H1 (cell line): ENCODE measurements around the gene LDLRAD3. TPM values are rescaled to one million over a fixed set of nuclear protein-coding genes. Genes with fewer than 3 reads are reported as not detected.

ENCODE experiments used
- CTCF ChIA-PET: fragments of 300-600 bp; sonication (Branson Sonifier 250); formaldehyde crosslinking; loops from one replicate; lab custom pipeline; 2021; ENCODE audit not compliant: partially characterized antibody; lab: Charles Lee
- POLR2A ChIA-PET: fragments of 300-600 bp; sonication (Branson Sonifier 250); formaldehyde crosslinking; loops from one replicate; lab custom pipeline; 2021; ENCODE audit warnings: inconsistent platforms; ENCODE audit not compliant: partially characterized antibody; lab: Charles Lee
- DNase-seq, 2 experiments: peaks; one replicate each; pipeline versions ENCODE4 v3.0.0 to v3.0.0-alpha.2; 2010 to 2022; ENCODE audit warnings: low spot score in 2 of 2, low read depth in 1 of 2, mixed read lengths in 1 of 2
- FAIRE-seq: peaks from 2 replicates; lab custom pipeline; 2011; peaks lifted over from hg19 to GRCh38; lab: Jason Lieb, UNC
- H2AFZ ChIP-seq: 2 replicates; pipeline ENCODE4 v1.8.1; 2012; ENCODE audit warnings: low read length, inconsistent platforms
- H2AK5ac ChIP-seq: 2 replicates; pipeline ENCODE4 v1.6.1; 2013; ENCODE audit warnings: low read depth, low read length
- H2BK120ac ChIP-seq: replicated peaks from 2 replicates; pipeline ENCODE3; 2013; ENCODE audit warnings: low read depth, low read length, inconsistent platforms
- H2BK12ac ChIP-seq: 2 replicates; pipeline ENCODE4 v1.6.1; 2013; ENCODE audit warnings: low read depth, low read length
- H2BK15ac ChIP-seq: 2 replicates; pipeline ENCODE4 v1.6.1; 2013; ENCODE audit warnings: low read length
- H2BK20ac ChIP-seq: 2 replicates; pipeline ENCODE4 v1.6.1; 2013; ENCODE audit warnings: low read length
- H2BK5ac ChIP-seq: 2 replicates; pipeline ENCODE4 v1.6.1; 2013; ENCODE audit warnings: low read depth, low read length
- H3K14ac ChIP-seq: 2 replicates; pipeline ENCODE4 v1.6.1; 2013; ENCODE audit warnings: inconsistent platforms; ENCODE audit not compliant: insufficient read length
- H3K18ac ChIP-seq: 2 replicates; pipeline ENCODE4 v1.6.1; 2013; ENCODE audit warnings: low read length; ENCODE audit errors: extremely low read depth
- H3K23ac ChIP-seq: 2 replicates; pipeline ENCODE4 v1.6.1; 2013; ENCODE audit warnings: inconsistent platforms; ENCODE audit not compliant: insufficient read length
- H3K23me2 ChIP-seq: 2 replicates; pipeline ENCODE4 v1.6.1; 2013; ENCODE audit warnings: low read depth, low read length
- H3K27ac ChIP-seq: 2 replicates; pipeline ENCODE4 v1.6.1; 2011; ENCODE audit warnings: low read depth, low read length, inconsistent platforms
- H3K27me3 ChIP-seq, 4 experiments: replicated peaks in 1 of 4; 1 replicate in 1 of 4; 2 replicates in 3 of 4; pipeline versions ENCODE4 v1.6.1 to v1.8.1; 2011 to 2013; ENCODE audit warnings: low read length in 3 of 4, mild to moderate bottlenecking in 3 of 4, inconsistent platforms in 2 of 4, mixed read lengths in 2 of 4, moderate library complexity in 1 of 4; ENCODE audit not compliant: control insufficient read depth in 3 of 4, insufficient read depth in 3 of 4; ENCODE audit errors: extremely low read depth in 1 of 4
- H3K36me3 ChIP-seq, 4 experiments: 2 replicates each; pipeline versions ENCODE4 v1.6.1 to v1.8.1; 2011 to 2013; ENCODE audit warnings: mild to moderate bottlenecking in 4 of 4, low read length in 3 of 4, moderate library complexity in 2 of 4, control low read depth in 1 of 4, inconsistent platforms in 1 of 4; ENCODE audit not compliant: insufficient read depth in 4 of 4, control insufficient read depth in 2 of 4
- H3K4ac ChIP-seq: replicated peaks from 2 replicates; pipeline ENCODE3; 2013; ENCODE audit warnings: low read length, low read depth, mixed read lengths, inconsistent platforms; ENCODE audit not compliant: insufficient read length
- H3K4me1 ChIP-seq, 4 experiments: replicated peaks in 1 of 4; 1 replicate in 1 of 4; 2 replicates in 3 of 4; pipeline versions ENCODE4 v1.6.1 to v1.8.1; 2011 to 2013; ENCODE audit warnings: low read length in 3 of 4, inconsistent platforms in 2 of 4, mixed read lengths in 1 of 4; ENCODE audit not compliant: insufficient read depth in 4 of 4, control insufficient read depth in 3 of 4
- H3K4me2 ChIP-seq, 2 experiments: 2 replicates each; pipeline versions ENCODE4 v1.6.1 to v1.8.1; 2011 to 2013; ENCODE audit warnings: low read depth in 2 of 2, low read length in 2 of 2, control low read depth in 1 of 2, inconsistent platforms in 1 of 2, mild to moderate bottlenecking in 1 of 2; ENCODE audit not compliant: insufficient read depth in 1 of 2
- H3K4me3 ChIP-seq, 4 experiments: fragments of 200-600, 300-600 bp in 1 of 4; sonication (generic), shearing (Covaris generic), sonication (Bioruptor Twin) in 1 of 4; 2 replicates each; pipeline versions ENCODE4 v1.5.1 to v1.8.1; 2011 to 2016; ENCODE audit warnings: low read length in 4 of 4, low read depth in 3 of 4, control low read depth in 2 of 4, inconsistent platforms in 2 of 4, mild to moderate bottlenecking in 2 of 4, mixed read lengths in 1 of 4, moderate library complexity in 1 of 4; ENCODE audit not compliant: insufficient read depth in 2 of 4; ENCODE audit errors: extremely low read depth in 1 of 4
- H3K56ac ChIP-seq: replicated peaks from 2 replicates; pipeline ENCODE3; 2013; ENCODE audit warnings: low read depth, mild to moderate bottlenecking, mixed read lengths, low read length, inconsistent platforms; ENCODE audit not compliant: insufficient read length
- H3K79me1 ChIP-seq: 2 replicates; pipeline ENCODE4 v1.6.1; 2013; ENCODE audit warnings: low read depth, low read length, control low read depth
- H3K79me2 ChIP-seq, 2 experiments: 2 replicates each; pipeline versions ENCODE4 v1.6.1 to v1.8.1; 2012 to 2013; ENCODE audit warnings: low read length in 2 of 2, mild to moderate bottlenecking in 2 of 2, inconsistent platforms in 1 of 2; ENCODE audit not compliant: insufficient read depth in 2 of 2, control insufficient read depth in 1 of 2
- H3K9ac ChIP-seq, 4 experiments: replicated peaks in 1 of 4; 1 replicate in 1 of 4; 2 replicates in 3 of 4; pipeline versions ENCODE4 v1.6.1 to v1.8.1; 2011 to 2013; ENCODE audit warnings: low read depth in 3 of 4, low read length in 3 of 4, control low read depth in 2 of 4, mild to moderate bottlenecking in 2 of 4, moderate library complexity in 2 of 4, inconsistent platforms in 1 of 4; ENCODE audit errors: extremely low read depth in 1 of 4
- H3K9me3 ChIP-seq, 2 experiments: 2 replicates each; pipeline versions ENCODE4 v1.6.1 to v1.8.1; 2012 to 2013; ENCODE audit warnings: mild to moderate bottlenecking in 2 of 2, moderate library complexity in 2 of 2, control low read depth in 1 of 2, inconsistent platforms in 1 of 2, low read depth in 1 of 2, low read length in 1 of 2, mixed read lengths in 1 of 2; ENCODE audit not compliant: insufficient read depth in 2 of 2
- H4K20me1 ChIP-seq, 2 experiments: replicated peaks in 1 of 2; 2 replicates each; pipeline versions ENCODE3 to v1.8.1; 2011 to 2013; ENCODE audit warnings: inconsistent platforms in 2 of 2, low read length in 2 of 2, mild to moderate bottlenecking in 1 of 2; ENCODE audit not compliant: insufficient read depth in 2 of 2, control insufficient read depth in 1 of 2
- H4K5ac ChIP-seq: 2 replicates; pipeline ENCODE4 v1.6.1; 2013; ENCODE audit warnings: low read length, low read depth, mixed read lengths, inconsistent platforms; ENCODE audit not compliant: insufficient read length
- H4K8ac ChIP-seq: 2 replicates; pipeline ENCODE4 v1.8.0; 2013; ENCODE audit warnings: mild to moderate bottlenecking, moderate library complexity, low read length, inconsistent platforms; ENCODE audit not compliant: insufficient read depth; ENCODE audit errors: extremely low read depth
- H4K91ac ChIP-seq: replicated peaks from 2 replicates; pipeline ENCODE3; 2013; ENCODE audit warnings: low read length, mixed read lengths, inconsistent platforms; ENCODE audit not compliant: insufficient read length
- ATF3 ChIP-seq: IDR thresholded peaks from 2 replicates; pipeline ENCODE4 v1.6.1; 2011; ENCODE audit warnings: low read depth, mild to moderate bottlenecking, low read length; ENCODE audit not compliant: insufficient read depth
- BACH1 ChIP-seq: IDR thresholded peaks from 2 replicates; pipeline ENCODE4 v1.6.1; 2012; ENCODE audit warnings: low read length, improper control_type of control experiment
- BRCA1 ChIP-seq: IDR thresholded peaks from 2 replicates; pipeline ENCODE4 v1.6.1; 2012; ENCODE audit warnings: low read depth, low read length, improper control_type of control experiment
- EP300 ChIP-seq, 2 experiments: IDR thresholded peaks; 1 replicate in 1 of 2; 2 replicates in 1 of 2; pipeline ENCODE4 v1.6.1; 2011 to 2012; ENCODE audit warnings: low read depth in 2 of 2, low read length in 2 of 2, mild to moderate bottlenecking in 2 of 2, borderline replicate concordance in 1 of 2, inconsistent platforms in 1 of 2, moderate library complexity in 1 of 2
- FOSL1 ChIP-seq: IDR thresholded peaks from 2 replicates; pipeline ENCODE4 v1.6.1; 2011; ENCODE audit warnings: mild to moderate bottlenecking, low read depth, low read length, moderate library complexity; ENCODE audit not compliant: insufficient read depth
- GTF2F1 ChIP-seq: IDR thresholded peaks from 2 replicates; pipeline ENCODE4 v1.6.1; 2012; ENCODE audit warnings: low read depth, low read length, improper control_type of control experiment, borderline replicate concordance
- JUN ChIP-seq: IDR thresholded peaks from 2 replicates; pipeline ENCODE4 v1.6.1; 2011; ENCODE audit warnings: low read depth, mild to moderate bottlenecking, improper control_type of control experiment, low read length
- MAX ChIP-seq: IDR thresholded peaks from 2 replicates; pipeline ENCODE4 v1.6.1; 2012; ENCODE audit warnings: inconsistent platforms
- SIX5 ChIP-seq: IDR thresholded peaks from 2 replicates; pipeline ENCODE4 v1.6.1; 2011; ENCODE audit warnings: mild to moderate bottlenecking, low read depth, low read length
- WGBS, 2 experiments: shearing (Covaris generic) in 1 of 2; methylation state at CpG; one replicate each; pipeline versions ENCODE4 v1.1.6 to v1.1.7; 2013 to 2015; ENCODE audit warnings: low lambda C conversion rate in 2 of 2, mixed read lengths in 2 of 2, inconsistent platforms in 1 of 2, low coverage in 1 of 2, missing lambda C conversion rate in 1 of 2; ENCODE audit not compliant: insufficient replicate concordance in 2 of 2, insufficient coverage in 1 of 2, insufficient read length in 1 of 2; ENCODE audit errors: extremely low coverage in 1 of 2, missing lambda C conversion rate in 1 of 2; 5-methylcytosine and 5-hydroxymethylcytosine counted together
- polyA plus RNA-seq, 7 experiments: library from polyadenylated mRNA; depleted of rRNA in 3 of 7; stranded (reverse) in 5 of 7; unstranded in 2 of 7; fragments of >200 nt in 5 of 7; fragments of 200-250 nt in 2 of 7; gene quantifications; 1 replicate in 5 of 7; 2 replicates in 1 of 7; 4 replicates in 1 of 7; pipeline versions ENCODE4 v1.2.1 to v1.2.3, GENCODE V29; 2011 to 2013; ENCODE audit warnings: missing spikeins in 2 of 7, mixed read lengths in 2 of 7
- total RNA-seq: library from RNA; stranded (reverse); fragmentation: NEBNext Ultra II Directional; extraction: Animal tissue kit (Norgen Biotek cat#: 25700); gene quantifications from 2 replicates; pipeline ENCODE4 v1.2.1, GENCODE V29; 2021

Gene LDLRAD3
- total and polyA plus RNA-seq, 2 of the 8 experiments (the other 6 are each of a cell fraction or from before 2014, with no cell fraction given): 18.6 to 22.8 TPM

DNA sequence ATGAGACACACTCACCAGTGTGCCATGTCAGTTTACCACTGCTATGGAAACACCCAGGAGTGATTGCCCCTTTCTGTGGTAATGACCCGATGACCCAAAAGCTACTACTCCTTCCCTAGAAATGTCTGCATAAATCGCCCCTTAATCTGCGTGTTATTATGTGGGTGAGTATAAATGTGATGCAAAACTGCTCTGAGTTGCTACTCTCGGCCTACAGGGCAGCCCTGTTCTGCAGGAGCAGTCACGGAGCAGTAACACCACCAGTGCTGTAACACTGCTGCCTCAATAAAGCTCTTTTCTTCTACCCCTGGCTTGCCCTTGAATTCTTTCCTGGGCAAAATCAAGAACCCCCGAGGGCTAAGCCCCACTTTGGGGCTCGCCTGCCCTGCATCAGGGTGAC lies 9.6 kb upstream of the LDLRAD3 start:
- no peak overlapping the region for H3K4me2 ChIP-seq
- H2BK15ac ChIP-seq: no peak overlapping the region
- H3K9me3 ChIP-seq: no peaks in the 10 kb centered on the region
- no peak overlapping the region for H3K4me3 ChIP-seq
- no peak for DNase-seq
- H2BK120ac ChIP-seq: no peak overlapping the region
- H4K5ac ChIP-seq: no peak overlapping the region
- no peaks in the 10 kb centered on the region for H4K20me1 ChIP-seq
- WGBS, 2 experiments: 74% methylated on average over 7 of the region's 7 CpGs; no CpG with 5 or more reads in 1 of the 2 experiments
- no peak overlapping the region for H3K18ac ChIP-seq
- H4K8ac ChIP-seq: no peak overlapping the region
- no peak overlapping the region for H2BK20ac ChIP-seq
- no peak overlapping the region for H3K27ac ChIP-seq
- H2AFZ ChIP-seq: no peak overlapping the region
- H3K14ac ChIP-seq: no peak overlapping the region
- no peak overlapping the region for H3K23ac ChIP-seq
- H3K79me2 ChIP-seq: no peaks in the 10 kb centered on the region
- ChIA-PET POLR2A (interaction anchor here (0.6 to 2.3 kb wide), 3 partner anchors 9 to 104 kb away, joined by 3 to 6 read pairs (median 6); no protein-coding TSS in a partner anchor), CTCF (interaction anchor here (0.9 to 1.7 kb wide), 3 partner anchors 10 to 333 kb away, joined by 3 to 4 read pairs (median 4); no protein-coding TSS in a partner anchor)
- no peak overlapping the region for H3K9ac ChIP-seq
- FAIRE-seq: no peak
- no peaks in the 10 kb centered on the region; a peak in 1 of 7 replicates for H3K27me3 ChIP-seq
- peaks cover 0 to 3% (median 0%) of the 10 kb centered on the region in 4 experiments; a peak in 2 of 7 replicates for H3K4me1 ChIP-seq
- no peaks in the 10 kb centered on the region for H3K79me1 ChIP-seq
- no peaks in the 10 kb centered on the region for H3K23me2 ChIP-seq
- no peak overlapping the region for H2BK5ac ChIP-seq
- no peak overlapping the region for H2BK12ac ChIP-seq
- TF ChIP-seq MAX (no peak), ATF3 (no peak), EP300 (IDR thresholded peaks at IDR 0.05; ENCODE audit: borderline replicate concordance in 1 of 2, low read depth in 2 of 2, low read length in 2 of 2) (no peak), FOSL1 (no peak), JUN (no peak), BACH1 (no peak), BRCA1 (no peak), SIX5 (no peak), GTF2F1 (no peak)
- H4K91ac ChIP-seq: no peak overlapping the region
- H2AK5ac ChIP-seq: no peak overlapping the region
- H3K56ac ChIP-seq: no peak overlapping the region
- no peak overlapping the region for H3K4ac ChIP-seq
- H3K36me3 ChIP-seq: no peaks in the 10 kb centered on the region
